OCI-LY7 (cell line): ENCODE results near the gene RAD54L.

Experiments used
- EZH2phosphoT487 ChIP-seq: fragments of 200-600 bp; sonication (generic); IDR thresholded peaks from 2 replicates; pipeline ENCODE4 v1.6.1; 2018; ENCODE audit warnings: low read depth, borderline replicate concordance, mild to moderate bottlenecking, mixed run types, antibody characterized with exemption, low read length, moderate library complexity, mixed read lengths
- TF ChIP-seq, protein P1 (sequence below): fragments of 200-600 bp; sonication (generic); conservative IDR thresholded peaks from 2 replicates; pipeline ENCODE4 v1.5.1; 2014; ENCODE audit warnings: mild to moderate bottlenecking, antibody characterized with exemption, low read length, moderate library complexity, mixed read lengths

GRCh38 chr1:46281021-46281420 lies 33.5 kb downstream of the RAD54L start:
- TF ChIP-seq, protein P1, sequence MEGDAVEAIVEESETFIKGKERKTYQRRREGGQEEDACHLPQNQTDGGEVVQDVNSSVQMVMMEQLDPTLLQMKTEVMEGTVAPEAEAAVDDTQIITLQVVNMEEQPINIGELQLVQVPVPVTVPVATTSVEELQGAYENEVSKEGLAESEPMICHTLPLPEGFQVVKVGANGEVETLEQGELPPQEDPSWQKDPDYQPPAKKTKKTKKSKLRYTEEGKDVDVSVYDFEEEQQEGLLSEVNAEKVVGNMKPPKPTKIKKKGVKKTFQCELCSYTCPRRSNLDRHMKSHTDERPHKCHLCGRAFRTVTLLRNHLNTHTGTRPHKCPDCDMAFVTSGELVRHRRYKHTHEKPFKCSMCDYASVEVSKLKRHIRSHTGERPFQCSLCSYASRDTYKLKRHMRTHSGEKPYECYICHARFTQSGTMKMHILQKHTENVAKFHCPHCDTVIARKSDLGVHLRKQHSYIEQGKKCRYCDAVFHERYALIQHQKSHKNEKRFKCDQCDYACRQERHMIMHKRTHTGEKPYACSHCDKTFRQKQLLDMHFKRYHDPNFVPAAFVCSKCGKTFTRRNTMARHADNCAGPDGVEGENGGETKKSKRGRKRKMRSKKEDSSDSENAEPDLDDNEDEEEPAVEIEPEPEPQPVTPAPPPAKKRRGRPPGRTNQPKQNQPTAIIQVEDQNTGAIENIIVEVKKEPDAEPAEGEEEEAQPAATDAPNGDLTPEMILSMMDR = no peak
- no peak for TF ChIP-seq EZH2phosphoT487
